ENCODE data around the gene SLC7A11. TPM values are rescaled to one million over a fixed set of nuclear protein-coding genes. Genes with fewer than 3 reads are reported as not detected.
"Not testable (repeated sequence)": the region's sequence is repeated elsewhere in the genome, so short reads cannot be mapped to it uniquely, and the experiment has no call there.

The SLC7A11 gene
- total RNA-seq, 2 donors from 2014 or later = 0.99 to 2.6 TPM

DNA sequence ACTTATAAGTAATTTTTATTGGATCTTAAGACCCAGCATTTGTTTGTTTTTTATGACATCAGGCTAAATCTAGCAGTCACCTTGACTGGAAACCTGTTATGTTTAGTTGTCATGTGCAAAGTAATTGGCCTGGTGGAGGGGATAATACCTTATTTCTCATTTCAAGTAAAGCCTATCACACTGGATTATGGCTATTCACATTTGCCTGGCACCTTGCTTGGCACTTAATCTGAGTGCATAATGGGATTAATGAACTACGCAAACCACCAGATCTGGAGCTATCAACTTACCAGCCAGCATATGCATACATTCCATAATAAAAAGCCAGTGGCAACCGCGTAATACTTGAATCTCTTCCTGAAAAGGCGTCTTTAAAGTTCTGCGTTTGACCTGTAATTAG lies 23.2 kb downstream of the SLC7A11 start:
- Histone ChIP-seq H3K9me3 (no peaks in the 10 kb centered on the region), H3K4me1 (ENCODE audit: control insufficient read depth in 1 of 2, low read depth in 2 of 2) (peaks cover 8 to 10% of the 10 kb centered on the region in 2 donors), H3K27me3 (replicated peaks; ENCODE audit: insufficient read depth) (no peaks in the 10 kb centered on the region), H3K36me3 (no peaks in the 10 kb centered on the region), H3K27ac (no peak overlapping the region), H3K4me3 (no peak overlapping the region)
- ATAC-seq (ENCODE audit: insufficient number of reproducible peaks, low FRiP score, low read depth) = no peak
- no peak for DNase-seq (ENCODE audit: low spot score)
- TF ChIP-seq, protein P1, sequence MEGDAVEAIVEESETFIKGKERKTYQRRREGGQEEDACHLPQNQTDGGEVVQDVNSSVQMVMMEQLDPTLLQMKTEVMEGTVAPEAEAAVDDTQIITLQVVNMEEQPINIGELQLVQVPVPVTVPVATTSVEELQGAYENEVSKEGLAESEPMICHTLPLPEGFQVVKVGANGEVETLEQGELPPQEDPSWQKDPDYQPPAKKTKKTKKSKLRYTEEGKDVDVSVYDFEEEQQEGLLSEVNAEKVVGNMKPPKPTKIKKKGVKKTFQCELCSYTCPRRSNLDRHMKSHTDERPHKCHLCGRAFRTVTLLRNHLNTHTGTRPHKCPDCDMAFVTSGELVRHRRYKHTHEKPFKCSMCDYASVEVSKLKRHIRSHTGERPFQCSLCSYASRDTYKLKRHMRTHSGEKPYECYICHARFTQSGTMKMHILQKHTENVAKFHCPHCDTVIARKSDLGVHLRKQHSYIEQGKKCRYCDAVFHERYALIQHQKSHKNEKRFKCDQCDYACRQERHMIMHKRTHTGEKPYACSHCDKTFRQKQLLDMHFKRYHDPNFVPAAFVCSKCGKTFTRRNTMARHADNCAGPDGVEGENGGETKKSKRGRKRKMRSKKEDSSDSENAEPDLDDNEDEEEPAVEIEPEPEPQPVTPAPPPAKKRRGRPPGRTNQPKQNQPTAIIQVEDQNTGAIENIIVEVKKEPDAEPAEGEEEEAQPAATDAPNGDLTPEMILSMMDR (IDR thresholded peaks at IDR 0.05) = no peak

DNA sequence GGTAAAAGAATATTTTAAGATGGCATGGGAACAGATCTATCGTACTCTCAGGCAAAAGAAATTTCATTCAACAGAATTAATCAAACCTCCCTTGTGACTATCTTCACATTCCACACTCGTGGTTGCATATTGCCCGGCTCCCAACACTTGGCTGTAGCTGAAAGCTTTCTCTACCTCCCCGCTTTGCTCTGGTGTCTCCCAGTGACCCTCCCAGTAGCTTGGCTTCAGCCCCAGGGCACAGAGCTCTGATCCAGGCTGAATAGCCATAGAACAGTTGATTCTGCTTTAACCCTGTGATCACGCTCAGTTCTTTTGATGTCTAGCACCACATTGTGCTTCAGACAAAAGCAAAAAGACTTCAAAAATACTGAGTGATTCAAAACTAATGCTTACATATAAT lies 24.6 kb downstream of the SLC7A11 start:
- no peak for DNase-seq (ENCODE audit: low spot score)
- Histone ChIP-seq H3K27me3 (replicated peaks; ENCODE audit: insufficient read depth) (no peaks in the 10 kb centered on the region), H3K9me3 (no peaks in the 10 kb centered on the region), H3K27ac (no peak overlapping the region), H3K4me3 (no peak overlapping the region), H3K4me1 (ENCODE audit: control insufficient read depth in 1 of 2, low read depth in 2 of 2) (peaks cover 8 to 10% of the 10 kb centered on the region in 2 donors), H3K36me3 (no peaks in the 10 kb centered on the region)
- ATAC-seq (ENCODE audit: insufficient number of reproducible peaks, low FRiP score, low read depth) = no peak
- TF ChIP-seq, protein P1 (IDR thresholded peaks at IDR 0.05) = no peak

DNA sequence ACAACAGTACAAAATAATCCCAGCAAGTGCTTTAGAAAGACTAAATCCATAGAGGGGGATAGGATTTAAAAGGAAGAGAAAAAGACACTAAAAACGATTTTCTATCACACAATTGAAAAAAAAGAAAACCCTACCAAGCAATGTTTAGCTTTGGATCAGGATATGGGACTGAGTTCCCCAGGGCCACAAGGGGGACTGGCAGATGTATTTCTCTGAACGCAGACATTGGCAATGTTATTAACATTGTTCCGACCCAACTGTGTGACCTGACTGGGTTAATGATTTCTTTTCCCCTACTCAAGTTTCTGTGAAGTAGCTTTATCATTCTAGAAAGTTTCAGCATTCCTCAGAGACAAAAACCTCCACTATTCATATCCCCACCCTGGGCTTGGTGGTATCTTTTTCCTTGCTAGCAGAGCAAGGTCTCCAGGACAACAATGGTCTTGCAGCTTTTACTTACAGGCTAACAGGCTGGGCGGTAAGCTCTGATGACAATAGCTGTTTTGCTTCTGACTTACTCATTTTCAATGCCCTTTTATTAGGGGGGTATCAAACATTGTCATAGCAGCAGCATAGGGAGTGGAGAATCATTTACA lies 25.8 kb downstream of the SLC7A11 start:
- Histone ChIP-seq H3K27ac (peak overlapping the region in 1 of 2 donors; percentile 4), H3K9me3 (no peaks in the 10 kb centered on the region), H3K36me3 (no peaks in the 10 kb centered on the region), H3K4me3 (no peak overlapping the region), H3K4me1 (ENCODE audit: control insufficient read depth in 1 of 2, low read depth in 2 of 2) (peaks cover 4 to 10% of the 10 kb centered on the region in 2 donors), H3K27me3 (replicated peaks; ENCODE audit: insufficient read depth) (no peaks in the 10 kb centered on the region)
- DNase-seq (ENCODE audit: low spot score) (no peak), ATAC-seq (ENCODE audit: insufficient number of reproducible peaks, low FRiP score, low read depth) (no peak)
- TF ChIP-seq, protein P1 (IDR thresholded peaks at IDR 0.05) = no peak

DNA sequence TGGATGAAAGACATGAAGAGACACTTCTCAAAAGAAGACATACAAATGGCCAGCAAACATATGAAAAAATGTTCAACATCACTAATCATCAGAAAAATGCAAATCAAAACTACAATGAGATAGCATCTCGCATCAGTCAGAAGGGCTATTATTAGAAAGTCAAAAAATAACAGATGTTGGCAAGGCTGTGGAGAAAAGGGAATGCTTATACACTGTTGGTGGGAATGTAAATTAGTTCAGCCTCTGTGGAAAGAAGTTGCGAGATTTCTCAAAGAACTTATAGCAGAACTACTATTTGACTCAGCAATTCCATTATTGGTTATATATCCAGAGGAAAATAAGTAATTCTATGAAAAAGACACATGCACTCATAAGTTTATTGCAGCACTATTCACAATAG lies 31.6 kb downstream of the SLC7A11 start:
- not testable (repeated sequence) for H3K4me1 ChIP-seq (ENCODE audit: control insufficient read depth in 1 of 2, low read depth in 2 of 2); DNase-seq (ENCODE audit: low spot score); H3K27ac ChIP-seq; H3K4me3 ChIP-seq; H3K36me3 ChIP-seq; H3K27me3 ChIP-seq (replicated peaks; ENCODE audit: insufficient read depth); ATAC-seq (ENCODE audit: insufficient number of reproducible peaks, low FRiP score, low read depth); H3K9me3 ChIP-seq

DNA sequence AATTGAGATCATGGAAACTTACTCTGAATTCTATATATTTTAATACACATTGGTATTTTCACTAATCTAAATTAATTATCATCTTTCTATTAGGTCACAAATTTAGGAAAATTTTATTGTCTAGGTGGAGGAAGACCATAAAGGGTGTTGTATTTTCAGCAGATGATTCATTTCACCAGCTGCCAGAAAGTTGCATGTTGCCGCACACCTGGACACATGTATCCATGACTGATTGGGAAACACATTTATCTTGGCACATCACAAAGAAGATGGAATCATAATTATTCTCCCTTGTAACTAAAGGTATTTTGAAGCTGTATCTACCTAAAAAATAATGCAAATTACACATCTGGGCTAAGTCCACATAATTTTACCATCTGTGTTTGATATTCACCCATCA lies 33.1 kb downstream of the SLC7A11 start:
- Histone ChIP-seq H3K27me3 (replicated peaks; ENCODE audit: insufficient read depth) (no peaks in the 10 kb centered on the region), H3K36me3 (no peaks in the 10 kb centered on the region), H3K4me3 (no peak overlapping the region), H3K27ac (no peak overlapping the region), H3K9me3 (no peaks in the 10 kb centered on the region), H3K4me1 (ENCODE audit: control insufficient read depth in 1 of 2, low read depth in 2 of 2) (no peaks in the 10 kb centered on the region)
- ATAC-seq (ENCODE audit: insufficient number of reproducible peaks, low FRiP score, low read depth) = no peak
- no peak for DNase-seq (ENCODE audit: low spot score)
- TF ChIP-seq, protein P1 (IDR thresholded peaks at IDR 0.05) = no peak

All from thoracic aorta (tissue), 2 donors.